GM18873 (cell line): ENCODE results near the gene PLXNA2.

ENCODE experiments used
- ATAC-seq: cut with Tn5 transposase; IDR thresholded peaks from one replicate; pipeline ENCODE4 v1.9.1; 2021; ENCODE audit warnings: mild to moderate bottlenecking, moderate library complexity, moderate number of reproducible peaks; ENCODE audit not compliant: unreplicated experiment, low FRiP score

The PLXNA2 gene

DNA sequence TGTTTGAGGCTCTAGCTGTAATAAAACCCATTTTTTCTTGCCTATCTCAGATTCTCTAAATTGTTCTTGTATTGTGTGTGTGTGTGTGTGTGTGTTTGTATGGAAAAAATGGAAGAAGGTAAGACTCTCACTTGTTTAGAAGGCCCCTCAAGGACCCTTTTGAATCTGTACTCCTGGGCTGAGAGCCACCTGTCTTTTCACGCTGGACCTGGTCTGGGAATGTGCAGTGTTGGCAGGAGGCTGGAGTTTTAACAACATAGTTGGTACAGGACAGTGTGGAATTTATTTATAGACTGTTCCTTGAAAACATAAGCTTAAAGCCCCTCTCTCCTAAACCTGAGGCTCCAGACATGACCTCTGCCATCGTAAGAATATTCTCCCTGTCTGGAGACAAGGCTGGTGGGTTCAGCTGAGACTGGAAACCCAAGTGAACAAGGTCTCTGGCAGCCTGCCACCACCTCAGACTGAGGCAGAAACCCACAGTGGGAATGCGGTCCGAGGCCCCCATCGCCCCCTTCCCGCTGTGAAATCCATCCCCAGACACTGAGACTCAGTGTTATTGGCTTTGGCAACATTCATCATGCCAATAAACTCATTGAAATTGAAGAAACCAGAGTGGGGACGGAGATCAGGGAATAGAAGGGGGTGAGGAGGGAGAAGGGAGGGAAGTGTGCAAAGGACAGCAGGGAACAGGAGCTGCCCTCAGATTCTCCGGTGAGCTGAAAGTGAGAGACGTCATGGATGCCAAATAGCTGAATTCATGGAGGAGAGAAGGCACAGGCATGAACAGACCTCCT lies 24.6 kb upstream of the PLXNA2 start:
- ATAC-seq, result no peak

DNA sequence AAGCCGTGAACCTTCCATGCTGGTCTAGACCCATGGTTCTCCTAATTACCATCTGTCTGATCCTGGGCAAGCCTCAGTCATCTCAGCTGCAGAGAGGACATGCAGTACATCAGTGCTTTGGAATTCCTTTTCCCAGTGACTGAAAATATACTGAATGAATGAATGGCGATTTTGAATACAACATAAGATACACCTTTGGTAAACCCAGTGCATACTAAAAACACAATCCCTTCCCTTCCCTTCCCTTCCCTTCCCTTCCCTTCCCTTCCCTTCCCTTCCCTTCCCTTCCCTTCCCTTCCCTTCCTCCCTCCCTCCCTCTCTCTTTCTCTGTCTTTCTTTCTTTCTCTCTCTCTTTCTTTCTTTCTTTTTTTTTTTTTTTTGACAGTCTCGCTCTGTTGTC lies 21.3 kb upstream of the PLXNA2 start:
- no peak for ATAC-seq

DNA sequence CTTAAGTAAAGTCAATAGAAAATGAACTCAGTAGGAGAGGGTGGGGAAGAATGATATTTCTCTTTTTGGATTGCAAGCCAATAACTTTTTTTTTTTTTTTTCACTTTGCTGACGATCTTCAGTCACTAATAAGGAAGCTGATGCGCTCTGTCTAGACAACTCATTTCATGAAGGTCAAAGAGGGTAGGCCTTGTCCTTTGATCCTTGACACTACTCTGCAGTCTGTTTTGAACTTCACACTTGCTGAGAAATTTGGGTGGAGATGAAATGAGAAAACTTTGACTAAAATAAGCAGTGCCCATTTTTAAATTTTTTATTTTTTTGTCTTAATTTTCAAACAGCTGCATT lies 20.9 kb upstream of the PLXNA2 start:
- no peak for ATAC-seq

DNA sequence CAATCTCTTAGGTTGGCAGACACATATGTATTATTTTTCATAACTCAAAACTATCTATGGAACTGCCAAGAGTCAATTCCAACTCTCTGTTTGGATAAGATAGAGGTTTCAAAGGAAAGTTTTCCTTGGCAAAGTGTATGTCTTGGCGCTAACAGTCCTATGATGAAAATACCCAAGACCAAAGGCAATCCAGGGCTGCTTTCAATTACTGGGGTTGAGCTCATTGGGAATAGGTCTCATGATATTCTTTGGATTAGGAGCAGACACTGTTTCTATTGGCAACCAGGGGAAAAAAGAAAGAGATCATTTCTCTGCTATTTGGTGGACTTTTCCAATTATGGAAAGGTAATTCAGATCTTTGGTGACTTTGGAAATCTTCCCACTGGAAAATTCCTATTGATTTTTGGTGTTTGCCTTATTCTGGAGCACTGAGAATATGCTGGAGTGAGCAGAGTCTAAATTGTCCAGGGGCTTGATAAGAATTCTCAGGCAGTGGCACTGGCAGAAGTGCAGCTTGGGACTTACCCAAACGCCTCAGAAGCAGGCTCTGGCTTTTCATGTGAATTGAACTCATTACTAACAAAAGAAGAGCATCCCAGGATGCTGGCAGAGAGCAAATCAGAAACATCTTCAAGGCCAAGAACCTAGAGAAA lies 20.4 kb upstream of the PLXNA2 start:
- no peak for ATAC-seq

DNA sequence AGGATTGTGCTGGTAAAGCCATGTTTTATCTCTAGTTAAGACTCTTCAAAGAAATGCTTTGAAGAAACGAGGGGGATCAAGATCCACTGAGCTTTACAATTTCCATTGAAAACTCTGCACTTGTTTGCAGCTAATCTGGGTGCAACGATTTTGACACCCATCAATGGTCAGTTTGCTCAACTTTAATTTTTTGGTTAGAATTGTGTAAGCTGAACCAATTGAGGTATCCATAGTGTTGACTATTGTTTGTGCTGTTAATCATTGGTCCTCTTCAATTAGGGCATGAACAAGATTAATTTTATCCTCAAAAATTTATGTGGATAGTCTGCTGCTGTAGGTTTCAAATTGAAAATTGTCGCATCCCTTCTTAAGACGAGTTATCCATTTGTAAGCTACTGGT lies 17.7 kb upstream of the PLXNA2 start:
- no peak for ATAC-seq

DNA sequence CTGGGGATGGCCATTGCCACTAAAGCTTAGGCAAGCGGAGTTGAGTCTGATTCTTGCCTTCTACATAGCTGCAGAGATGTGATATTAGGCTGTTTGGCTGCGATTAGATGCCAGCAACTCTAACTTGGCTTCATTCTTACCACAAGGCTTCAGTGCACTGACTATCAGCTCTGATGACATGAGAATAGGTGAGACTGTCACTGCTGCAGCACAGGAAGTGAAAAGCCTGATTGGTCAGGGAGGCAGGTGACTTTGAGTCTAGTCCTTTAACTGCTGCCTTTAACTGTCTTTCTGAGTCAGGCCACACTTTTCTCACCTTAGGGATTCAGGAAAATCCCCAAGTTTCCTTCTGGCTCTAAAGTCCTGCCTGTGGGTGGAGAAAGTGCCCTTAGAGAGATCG lies 14.1 kb upstream of the PLXNA2 start:
- ATAC-seq, result no peak

DNA sequence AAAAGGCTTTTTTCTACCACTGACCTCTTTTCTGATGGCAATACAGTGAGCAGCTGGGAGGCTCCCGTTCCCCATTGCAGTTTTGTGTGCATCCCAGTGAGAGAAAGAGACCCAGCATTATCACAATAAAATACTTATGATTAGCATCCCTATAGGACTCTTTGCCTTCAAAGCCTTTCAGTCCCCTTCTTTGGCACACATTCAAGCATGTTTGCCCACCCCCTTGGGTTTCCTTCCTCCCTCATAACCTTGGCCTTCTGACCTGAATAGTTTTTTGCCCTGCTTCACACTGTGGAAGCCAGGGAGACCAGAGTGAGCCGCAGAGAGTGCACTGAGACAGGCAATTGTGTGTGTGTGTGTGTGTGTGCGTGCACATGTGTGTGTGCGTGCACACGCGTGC lies 13.2 kb upstream of the PLXNA2 start:
- no peak for ATAC-seq

DNA sequence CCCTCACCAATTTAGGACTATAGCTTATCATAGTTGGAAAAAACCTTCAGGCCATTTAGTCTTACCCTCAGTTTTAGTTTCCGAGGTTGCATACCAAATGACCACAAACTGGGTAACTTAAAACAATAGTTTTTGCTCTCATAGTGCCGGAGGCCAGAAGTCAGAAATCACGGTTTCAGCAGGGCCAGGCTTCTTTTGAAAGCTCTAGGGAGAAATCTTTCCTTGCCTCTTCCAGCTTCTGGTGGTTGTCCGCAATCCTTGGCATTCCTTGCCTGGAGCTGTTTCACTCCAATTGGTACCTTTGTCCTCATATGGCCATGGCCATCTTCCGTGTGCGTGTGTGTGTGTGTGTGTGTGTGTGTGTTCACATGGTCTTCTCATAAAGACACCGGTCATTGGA lies 12.4 kb upstream of the PLXNA2 start:
- no peak for ATAC-seq

DNA sequence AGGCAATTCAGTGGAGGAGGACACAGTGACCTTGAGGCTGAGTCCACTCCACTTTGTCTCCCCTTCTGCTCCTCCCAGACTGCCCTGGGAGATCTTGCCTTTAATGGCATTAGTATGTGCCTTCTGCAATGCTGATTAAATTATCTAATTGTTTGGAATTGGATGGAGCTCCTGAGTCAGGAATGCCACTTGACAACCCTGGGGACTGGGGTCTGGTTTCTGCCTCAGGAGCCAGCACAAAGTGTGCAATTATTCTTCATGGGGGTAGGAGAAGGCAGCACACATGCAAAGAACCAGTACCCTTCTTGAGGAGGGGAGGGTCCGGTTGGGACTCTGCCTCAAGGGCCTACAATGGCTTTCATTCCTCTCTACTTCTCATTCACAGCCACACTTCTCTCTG lies 11.9 kb upstream of the PLXNA2 start:
- ATAC-seq, result no peak

DNA sequence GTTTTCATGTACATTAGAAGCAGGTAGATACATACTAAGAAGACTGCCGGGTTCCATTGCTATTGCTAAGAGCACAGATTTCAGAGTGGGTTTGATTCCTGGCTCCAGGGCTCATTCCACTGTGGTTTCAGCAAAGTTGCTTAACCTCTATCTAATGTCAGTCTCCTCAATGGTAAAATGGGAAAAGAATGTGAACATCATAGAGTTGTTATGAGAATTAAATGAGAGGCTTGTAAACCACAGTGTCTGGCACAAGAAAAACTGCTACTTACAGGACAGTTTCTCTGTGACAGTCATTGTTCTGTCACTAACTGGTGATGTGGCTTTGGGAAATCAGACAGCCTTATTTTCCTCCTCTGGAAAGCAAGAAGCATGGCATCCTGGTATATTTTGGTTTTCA lies 10.7 kb upstream of the PLXNA2 start:
- ATAC-seq, result no peak

DNA sequence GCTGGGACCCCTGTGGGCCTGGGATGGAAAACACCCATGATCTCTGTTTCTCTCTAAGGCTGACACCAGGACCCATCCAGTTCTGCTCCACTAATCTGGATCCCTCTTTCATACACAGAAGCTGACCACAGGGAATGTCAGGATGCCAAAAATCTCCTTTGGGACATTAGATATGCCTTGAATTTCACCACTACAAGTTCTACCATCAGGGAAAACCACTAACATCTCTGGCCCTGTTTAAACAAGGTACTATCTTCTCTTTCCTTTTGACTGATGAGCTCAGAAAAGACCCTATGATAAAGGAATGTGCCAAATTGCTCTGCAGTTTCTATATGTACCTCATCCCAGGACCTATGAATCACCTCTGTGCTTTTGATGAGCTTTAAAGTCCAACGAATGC lies 10.2 kb upstream of the PLXNA2 start:
- no peak for ATAC-seq

DNA sequence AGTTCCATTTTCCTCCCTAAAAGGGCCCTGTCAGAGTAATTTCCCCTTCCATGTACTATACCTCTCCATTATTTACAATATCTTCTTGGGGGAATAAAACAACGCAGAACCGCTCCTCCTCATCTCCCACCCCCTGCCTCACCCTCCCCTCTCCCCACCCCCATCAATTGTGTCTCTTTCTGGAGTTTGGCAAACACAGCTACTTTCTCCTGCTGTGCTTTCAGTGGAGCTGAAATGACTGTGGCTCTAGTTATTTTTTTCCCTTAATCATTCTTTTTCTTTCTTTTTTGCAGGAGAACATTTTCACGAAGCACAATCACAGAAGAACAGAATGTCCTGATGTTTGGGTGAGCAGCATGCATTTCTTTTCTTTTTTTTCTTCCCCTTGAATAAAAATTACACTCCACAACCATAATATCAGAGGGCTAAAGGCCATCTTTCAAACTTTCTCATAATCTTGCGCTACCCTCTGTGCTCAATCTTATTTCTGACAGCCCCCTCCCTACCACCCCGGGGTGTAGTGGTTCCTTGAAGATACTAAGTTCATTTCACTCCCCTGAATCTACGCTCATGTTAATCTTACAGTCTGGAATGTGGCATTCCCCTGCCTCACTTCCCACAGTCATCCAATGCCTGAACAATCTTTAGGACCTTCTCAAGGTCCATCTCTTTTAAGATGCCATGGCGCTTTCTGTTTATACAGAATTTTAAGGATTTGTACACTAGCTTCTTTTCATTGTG lies 8.8 kb upstream of the PLXNA2 start:
- ATAC-seq, result no peak

DNA sequence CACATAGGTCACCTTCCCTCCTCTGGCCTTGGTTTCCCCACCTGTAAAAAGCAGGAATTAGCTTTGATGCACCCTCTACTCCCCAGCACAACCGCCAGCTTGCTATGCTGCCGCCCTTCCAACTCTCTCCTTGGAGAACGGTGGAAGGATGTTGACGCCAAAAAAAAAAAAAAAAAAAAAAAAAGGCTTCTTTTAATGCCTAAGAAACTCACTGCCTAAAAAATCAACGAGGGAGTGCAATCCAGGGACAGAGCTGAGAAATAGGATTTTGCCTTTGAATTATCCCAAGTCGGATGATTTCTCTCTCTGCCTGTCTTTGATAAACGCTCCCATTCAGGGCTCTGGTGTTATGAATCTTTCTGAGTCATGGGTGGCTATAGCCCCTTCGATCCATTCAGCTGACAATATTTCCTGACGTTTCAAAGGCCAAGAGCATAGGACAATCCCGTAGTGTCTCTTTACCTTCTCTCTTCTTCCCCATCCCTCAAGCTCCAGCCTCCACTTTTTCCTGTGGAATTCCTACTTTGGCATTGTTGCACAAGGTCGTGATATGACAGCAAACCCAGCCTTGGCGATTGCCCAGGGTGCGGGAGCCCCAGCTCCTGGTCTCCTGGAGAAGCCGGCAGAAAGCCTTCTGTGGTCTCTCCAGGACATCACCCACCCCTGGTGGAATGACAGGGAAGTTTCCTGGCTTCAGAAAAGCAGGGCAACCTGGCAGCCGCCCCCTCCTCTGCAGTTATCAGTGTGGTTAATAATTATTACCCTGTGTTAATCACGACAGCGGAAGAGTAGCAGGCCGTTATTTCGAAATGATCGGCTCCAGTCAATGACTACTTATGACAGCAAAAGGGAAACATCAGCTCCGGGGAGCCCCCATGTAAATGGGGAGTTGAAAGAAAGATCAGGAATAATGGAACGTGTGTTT lies 8.0 kb upstream of the PLXNA2 start:
- ATAC-seq, result no peak

DNA sequence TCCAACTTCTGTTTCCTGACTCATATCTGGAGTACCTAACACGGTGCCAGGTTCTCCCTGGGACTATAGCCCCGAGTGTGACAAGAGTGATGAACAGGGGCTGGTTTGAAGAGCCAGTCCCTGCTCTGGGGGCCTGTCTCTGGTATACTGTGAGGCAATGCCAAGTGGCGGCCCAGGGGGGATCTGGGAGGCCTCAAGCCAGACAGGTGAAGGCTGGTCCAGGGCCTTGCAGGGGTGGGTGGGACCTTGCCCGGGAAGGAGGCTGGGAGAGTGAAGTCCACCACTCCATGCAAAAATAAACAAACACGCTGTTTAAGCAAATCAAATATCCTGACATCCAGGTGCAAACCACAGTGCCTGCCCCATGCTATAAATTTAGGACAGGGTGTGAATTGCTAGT lies 6.8 kb upstream of the PLXNA2 start:
- no peak for ATAC-seq

DNA sequence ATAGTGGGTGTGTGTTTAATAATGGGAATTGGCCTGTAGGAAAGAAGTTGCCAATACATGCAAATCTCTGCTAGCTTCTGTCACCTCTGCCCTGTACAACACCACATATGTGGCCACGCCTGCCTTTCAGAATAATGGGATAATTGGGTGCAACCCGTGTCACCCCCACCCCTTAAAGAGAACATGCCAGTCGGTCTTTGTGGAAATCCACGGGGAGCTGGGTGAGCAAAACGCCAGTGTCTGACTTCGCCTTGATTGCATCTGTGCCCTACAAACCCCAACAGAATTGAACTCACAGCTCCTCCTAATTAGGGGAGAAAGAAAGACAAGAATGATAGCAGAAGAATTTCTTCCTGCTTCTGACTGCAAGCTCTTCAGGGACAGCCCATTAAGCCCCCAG lies 6.4 kb upstream of the PLXNA2 start:
- no peak for ATAC-seq

DNA sequence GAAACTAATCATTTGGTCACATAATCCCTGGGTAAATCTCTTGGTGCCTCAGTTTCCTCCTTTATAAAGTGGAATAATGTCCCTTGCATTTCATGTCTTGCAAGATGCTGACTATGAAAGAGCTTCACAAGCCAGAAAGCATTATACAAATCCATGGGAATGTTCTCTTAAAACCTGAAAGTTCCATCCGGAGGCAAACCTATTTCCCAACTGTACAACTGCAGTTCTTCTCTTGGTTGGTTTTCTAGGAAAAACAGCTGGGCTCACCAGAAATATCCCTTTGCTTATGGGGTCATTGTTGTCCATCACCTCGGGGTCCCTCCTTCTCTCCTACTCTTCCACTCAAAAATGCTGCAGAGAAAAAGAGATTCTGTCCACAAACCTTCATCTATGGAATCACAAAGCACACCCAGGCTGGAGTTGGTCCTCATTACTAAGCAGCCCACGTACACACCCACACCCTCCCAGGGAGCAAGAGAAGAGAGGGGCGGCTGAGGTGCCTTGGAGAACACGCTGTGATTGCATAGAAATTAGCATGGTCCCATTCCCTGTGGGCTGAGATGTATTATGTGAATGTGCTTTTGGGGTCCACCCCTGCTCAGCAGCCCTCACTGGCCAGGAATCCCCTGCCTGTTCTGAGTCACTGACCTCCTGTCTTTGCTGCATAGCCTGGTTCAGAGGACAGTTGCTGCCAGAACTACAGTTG lies 5.0 kb upstream of the PLXNA2 start:
- ATAC-seq, result no peak

DNA sequence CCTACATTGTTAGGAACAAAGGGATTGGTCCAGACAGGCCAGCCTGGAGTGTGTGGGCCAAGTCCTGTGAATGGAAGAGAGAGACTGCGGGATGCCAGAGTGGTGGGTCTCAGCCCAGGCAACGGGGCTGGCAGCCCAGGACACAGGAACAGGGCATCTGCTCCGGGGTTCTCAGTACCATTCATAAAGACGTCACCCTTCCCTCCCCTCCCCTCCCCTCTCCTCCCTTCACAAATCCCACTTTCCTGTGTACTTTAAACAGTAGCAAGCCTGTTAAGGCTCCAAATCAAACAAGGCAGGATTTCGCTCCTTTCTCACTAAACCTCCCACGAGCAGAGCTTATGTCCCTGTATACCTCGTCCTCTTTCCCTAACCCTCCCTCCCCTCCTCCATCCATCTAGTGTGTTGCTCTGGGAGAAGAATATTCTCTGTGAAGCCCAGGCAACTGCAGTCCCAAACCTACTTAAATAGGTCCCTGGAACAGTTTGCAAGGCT lies 4.2 kb upstream of the PLXNA2 start:
- no peak for ATAC-seq

DNA sequence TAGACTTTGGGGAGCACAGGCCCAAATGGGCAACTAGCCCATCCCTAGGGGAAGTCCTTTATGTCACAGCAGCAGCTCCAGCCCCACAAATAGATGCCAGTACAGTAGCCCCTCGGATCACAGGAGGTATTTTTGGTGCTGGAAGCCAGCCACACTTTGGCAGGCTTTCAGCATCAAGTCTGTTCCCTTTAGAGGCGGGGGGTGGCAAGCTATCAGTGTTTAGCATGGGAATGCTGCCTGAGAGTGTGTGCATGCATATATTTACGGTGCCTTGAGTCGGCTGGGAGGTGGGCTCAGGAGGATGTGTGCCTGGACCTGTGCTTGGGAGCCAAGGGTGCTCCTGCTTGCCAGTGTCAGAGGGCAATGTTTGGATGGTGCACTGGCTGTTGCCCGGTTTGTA lies 3.5 kb upstream of the PLXNA2 start:
- no peak for ATAC-seq

DNA sequence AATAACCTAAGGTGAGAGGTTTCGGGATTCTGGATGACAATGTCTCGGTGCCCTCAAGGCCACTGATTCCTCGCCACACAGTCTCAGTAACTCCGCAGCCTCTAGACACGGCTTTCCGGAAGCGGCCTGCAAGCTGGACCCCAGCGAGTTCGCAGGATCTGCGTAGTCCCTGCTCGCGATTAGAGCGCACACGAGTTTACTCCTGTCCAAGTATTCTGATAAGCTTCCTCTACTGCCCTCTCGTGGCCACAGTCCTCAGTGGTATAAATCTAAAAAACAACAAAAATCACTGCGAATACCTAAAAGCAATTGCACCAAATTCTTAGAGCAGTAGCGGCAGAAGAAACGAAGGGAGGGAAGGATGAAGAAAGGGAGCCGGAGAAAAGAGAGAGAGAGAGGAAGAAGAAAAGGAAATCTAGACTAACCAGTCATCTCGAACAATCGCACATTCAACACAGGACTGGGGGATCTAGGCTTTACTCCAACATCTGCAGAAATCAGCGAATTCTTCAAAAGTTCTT lies 1.1 kb upstream of the PLXNA2 start:
- ATAC-seq, result peak; percentile 86

DNA sequence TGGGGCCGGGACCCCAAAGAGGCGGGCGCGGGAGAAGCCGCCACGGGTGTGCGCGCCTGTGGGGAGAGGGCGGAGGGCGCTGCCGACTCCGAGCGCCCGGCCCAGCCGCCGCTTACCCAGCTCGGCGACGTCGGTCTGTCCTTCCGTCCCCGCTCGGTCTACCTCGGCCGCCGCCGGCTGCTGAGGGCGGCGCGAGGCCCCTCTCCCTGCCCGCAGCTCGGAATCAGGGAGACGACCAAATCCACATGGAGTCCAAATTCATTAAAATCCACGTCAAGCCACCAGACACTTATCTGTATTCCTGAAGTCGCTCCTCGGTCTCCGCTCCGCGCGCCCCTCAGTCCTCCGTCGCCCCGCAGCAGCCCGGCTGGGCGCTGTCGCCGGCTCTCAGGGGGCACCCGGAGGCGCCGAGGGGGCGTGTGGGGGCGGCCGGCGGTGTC lies 637 bp downstream of the PLXNA2 start:
- no peak for ATAC-seq
